ENCODE measurements around the gene CCDC187. TPM values are rescaled to one million over a fixed set of nuclear protein-coding genes. Genes with fewer than 3 reads are reported as not detected.

CCDC187 gene
- total and polyA plus RNA-seq, 2 of the 8 experiments (the other 6 are each of a cell fraction or from before 2014, with no cell fraction given) = 0.02 TPM; not detected in 1

- Histone ChIP-seq H3K4me3 (ENCODE audit: extremely low read depth in 1 of 4, insufficient read depth in 2 of 4, low read depth in 3 of 4, low read length in 4 of 4) (no peak overlapping the region), H3K23ac (ENCODE audit: insufficient read length) (no peak overlapping the region), H3K4ac (replicated peaks; ENCODE audit: insufficient read length, low read depth, low read length) (no peak overlapping the region), H2BK12ac (ENCODE audit: low read depth, low read length) (no peak overlapping the region), H2BK15ac (ENCODE audit: low read length) (no peak overlapping the region), H3K9ac (replicated peaks in 1 of 4; ENCODE audit: extremely low read depth in 1 of 4, low read depth in 3 of 4, low read length in 3 of 4) (no peak overlapping the region), H3K18ac (ENCODE audit: extremely low read depth, low read length) (no peak overlapping the region), H2BK120ac (replicated peaks; ENCODE audit: low read depth, low read length) (no peak overlapping the region), H4K8ac (ENCODE audit: extremely low read depth, insufficient read depth, low read length) (peak overlapping the region; percentile 15; the same call in 1 of the 2 replicates), H4K20me1 (replicated peaks in 1 of 2; ENCODE audit: control insufficient read depth in 1 of 2, insufficient read depth in 2 of 2, low read length in 2 of 2) (peaks cover 15 to 24% of the 10 kb centered on the region in 2 experiments), H2AK5ac (ENCODE audit: low read depth, low read length) (no peak overlapping the region), H3K56ac (replicated peaks; ENCODE audit: insufficient read length, low read depth, low read length) (no peak overlapping the region), H2AFZ (ENCODE audit: low read length) (no peak overlapping the region), H3K4me1 (replicated peaks in 1 of 4; ENCODE audit: control insufficient read depth in 3 of 4, insufficient read depth in 4 of 4, low read length in 3 of 4) (no peaks in the 10 kb centered on the region; a peak in 2 of 7 replicates), H3K79me1 (ENCODE audit: low read depth, low read length) (peaks cover 32% of the 10 kb centered on the region), H3K27ac (ENCODE audit: low read depth, low read length) (no peak overlapping the region), H3K79me2 (ENCODE audit: control insufficient read depth in 1 of 2, insufficient read depth in 2 of 2, low read length in 2 of 2) (peaks cover 6 to 82% of the 10 kb centered on the region in 2 experiments; a peak in 3 of 4 replicates), H3K27me3 (replicated peaks in 1 of 4; ENCODE audit: control insufficient read depth in 3 of 4, extremely low read depth in 1 of 4, insufficient read depth in 3 of 4, low read length in 3 of 4) (no peaks in the 10 kb centered on the region), H2BK5ac (ENCODE audit: low read depth, low read length) (no peak overlapping the region), H3K23me2 (ENCODE audit: low read depth, low read length) (no peaks in the 10 kb centered on the region), H3K9me3 (ENCODE audit: insufficient read depth in 2 of 2, low read depth in 1 of 2, low read length in 1 of 2) (no peaks in the 10 kb centered on the region), H2BK20ac (ENCODE audit: low read length) (no peak overlapping the region), H3K36me3 (ENCODE audit: control insufficient read depth in 2 of 4, insufficient read depth in 4 of 4, low read length in 3 of 4) (peaks cover 0 to 14% (median 1%) of the 10 kb centered on the region in 4 experiments; a peak in 2 of 8 replicates), H4K5ac (ENCODE audit: insufficient read length, low read depth, low read length) (no peak overlapping the region), H3K14ac (ENCODE audit: insufficient read length) (no peak overlapping the region), H4K91ac (replicated peaks; ENCODE audit: insufficient read length, low read length) (no peak overlapping the region), H3K4me2 (ENCODE audit: insufficient read depth in 1 of 2, low read depth in 2 of 2, low read length in 2 of 2) (no peak overlapping the region)
- no peak for DNase-seq (ENCODE audit: low read depth in 1 of 2, low spot score in 2 of 2)
- 94% methylated on average over 27 of the region's 27 CpGs; no CpG with 5 or more reads in 1 of the 2 experiments for WGBS, 2 experiments (ENCODE audit: extremely low coverage in 1 of 2, insufficient coverage in 1 of 2, insufficient read length in 1 of 2, insufficient replicate concordance in 2 of 2, low coverage in 1 of 2, low lambda C conversion rate in 2 of 2, missing lambda C conversion rate in 1 of 2)
- CTCF ChIA-PET (ENCODE audit: partially characterized antibody) = interaction anchor here (0.7 to 1.5 kb wide), 4 partner anchors 15 to 65 kb away, joined by 3 to 8 read pairs (median 4); no protein-coding TSS in a partner anchor
- POLR2A ChIA-PET (ENCODE audit: partially characterized antibody) = interaction anchor here (1.1 kb wide), 1 partner anchor 9 kb away, joined by 4 read pairs; the partner anchor contains the start of gene QSOX2
- no peak for FAIRE-seq
- TF ChIP-seq, protein P1, sequence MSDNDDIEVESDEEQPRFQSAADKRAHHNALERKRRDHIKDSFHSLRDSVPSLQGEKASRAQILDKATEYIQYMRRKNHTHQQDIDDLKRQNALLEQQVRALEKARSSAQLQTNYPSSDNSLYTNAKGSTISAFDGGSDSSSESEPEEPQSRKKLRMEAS (IDR thresholded peaks at IDR 0.05) = no peak
- TF ChIP-seq, protein P2, sequence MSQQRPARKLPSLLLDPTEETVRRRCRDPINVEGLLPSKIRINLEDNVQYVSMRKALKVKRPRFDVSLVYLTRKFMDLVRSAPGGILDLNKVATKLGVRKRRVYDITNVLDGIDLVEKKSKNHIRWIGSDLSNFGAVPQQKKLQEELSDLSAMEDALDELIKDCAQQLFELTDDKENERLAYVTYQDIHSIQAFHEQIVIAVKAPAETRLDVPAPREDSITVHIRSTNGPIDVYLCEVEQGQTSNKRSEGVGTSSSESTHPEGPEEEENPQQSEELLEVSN (IDR thresholded peaks at IDR 0.05) = no peak
- TF ChIP-seq RXRA (IDR thresholded peaks at IDR 0.05; ENCODE audit: insufficient read depth, low read depth, low read length) (no peak), HDAC2 (IDR thresholded peaks at IDR 0.05; ENCODE audit: borderline replicate concordance in 1 of 2, low read depth in 2 of 2, low read length in 2 of 2) (no peak), CREB1 (IDR thresholded peaks at IDR 0.05) (no peak), GABPA (IDR thresholded peaks at IDR 0.05; ENCODE audit: borderline replicate concordance, insufficient read depth, low read length) (no peak), EZH2 (IDR thresholded peaks at IDR 0.05; ENCODE audit: low read depth, low read length, severe bottlenecking) (no peak), BCL11A (IDR thresholded peaks at IDR 0.05; ENCODE audit: low read depth in 2 of 2, low read length in 2 of 2) (no peak), GTF2F1 (IDR thresholded peaks at IDR 0.05; ENCODE audit: borderline replicate concordance, low read depth, low read length) (no peak), CEBPB (IDR thresholded peaks at IDR 0.05; ENCODE audit: low read depth, low read length) (no peak), SP4 (IDR thresholded peaks at IDR 0.05; ENCODE audit: low read length) (no peak)
Observed at GRCh38 chr9:136235709-136236455, 68.0 kb downstream of the CCDC187 start.
